GM18507 (cell line): Measurements from ENCODE around the gene CERS6.

Source experiments
- DNase-seq: peaks from one replicate; pipeline ENCODE4 v3.0.0; 2011; ENCODE audit warnings: low read depth; ENCODE audit not compliant: insufficient read length; ENCODE audit errors: extremely low spot score
- FAIRE-seq: peaks from 2 replicates; lab custom pipeline; 2011; peaks lifted over from hg19 to GRCh38; lab: Jason Lieb, UNC

Gene CERS6

GRCh38 chr2:168525020-168525419 is 68.9 kb downstream of the CERS6 start:
- DNase-seq = no peak
- FAIRE-seq = no peak

GRCh38 chr2:168525716-168526446 is 69.8 kb downstream of the CERS6 start:
- DNase-seq = no peak
- FAIRE-seq = no peak

GRCh38 chr2:168526641-168527040 is 70.6 kb downstream of the CERS6 start:
- DNase-seq (no peak), FAIRE-seq (no peak)

GRCh38 chr2:168528016-168528415 is 71.9 kb downstream of the CERS6 start:
- no peak for FAIRE-seq
- DNase-seq = no peak

- DNase-seq (no peak), FAIRE-seq (no peak)
These were observed 72.4 kb downstream of the CERS6 start for GRCh38 chr2:168528469-168528868.

GRCh38 chr2:168529054-168529833 is 73.2 kb downstream of the CERS6 start:
- peak; percentile 56 for FAIRE-seq
- no peak for DNase-seq

- DNase-seq (no peak), FAIRE-seq (no peak)
These were observed 74.0 kb downstream of the CERS6 start for GRCh38 chr2:168529900-168530561.

GRCh38 chr2:168530982-168531622 is 75.0 kb downstream of the CERS6 start:
- FAIRE-seq (peak; percentile 57), DNase-seq (no peak)

GRCh38 chr2:168534926-168535325 is 78.9 kb downstream of the CERS6 start:
- no peak for DNase-seq
- FAIRE-seq = no peak

GRCh38 chr2:168536925-168537466 is 80.9 kb downstream of the CERS6 start:
- no peak for DNase-seq
- peak; percentile 44 for FAIRE-seq

GRCh38 chr2:168538133-168538532 is 82.1 kb downstream of the CERS6 start:
- no peak for DNase-seq
- FAIRE-seq = no peak

GRCh38 chr2:168538534-168538933 is 82.5 kb downstream of the CERS6 start:
- no peak for FAIRE-seq
- no peak for DNase-seq

GRCh38 chr2:168539945-168540344 is 83.9 kb downstream of the CERS6 start:
- FAIRE-seq = no peak

GRCh38 chr2:168541858-168542257 is 85.8 kb downstream of the CERS6 start:
- DNase-seq (no peak), FAIRE-seq (no peak)

More at GRCh38 chr2:168539945-168540344, 83.9 kb downstream of the CERS6 start:
- no peak for DNase-seq

GRCh38 chr2:168543037-168543436 is 87.0 kb downstream of the CERS6 start:
- FAIRE-seq (no peak), DNase-seq (no peak)

- DNase-seq (no peak), FAIRE-seq (no peak)
These were observed 87.9 kb downstream of the CERS6 start for GRCh38 chr2:168543935-168544334.

GRCh38 chr2:168545439-168546082 is 89.5 kb downstream of the CERS6 start:
- FAIRE-seq (no peak), DNase-seq (no peak)

- no peak for DNase-seq
- no peak for FAIRE-seq
These were observed 94.6 kb downstream of the CERS6 start for GRCh38 chr2:168550670-168551069.

GRCh38 chr2:168552450-168552856 is 96.4 kb downstream of the CERS6 start:
- DNase-seq = peak; percentile 35

More at GRCh38 chr2:168552450-168552856, 96.4 kb downstream of the CERS6 start:
- peak; percentile 96 for FAIRE-seq
